HG03354 (cell line): Measurements from ENCODE around the gene KRTAP10-2.

Experiments
- ATAC-seq: cut with Tn5 transposase; IDR thresholded peaks from one replicate; pipeline ENCODE4 v1.9.1; 2021; ENCODE audit warnings: mild to moderate bottlenecking; ENCODE audit not compliant: unreplicated experiment, poor library complexity, severe bottlenecking

Gene KRTAP10-2

DNA sequence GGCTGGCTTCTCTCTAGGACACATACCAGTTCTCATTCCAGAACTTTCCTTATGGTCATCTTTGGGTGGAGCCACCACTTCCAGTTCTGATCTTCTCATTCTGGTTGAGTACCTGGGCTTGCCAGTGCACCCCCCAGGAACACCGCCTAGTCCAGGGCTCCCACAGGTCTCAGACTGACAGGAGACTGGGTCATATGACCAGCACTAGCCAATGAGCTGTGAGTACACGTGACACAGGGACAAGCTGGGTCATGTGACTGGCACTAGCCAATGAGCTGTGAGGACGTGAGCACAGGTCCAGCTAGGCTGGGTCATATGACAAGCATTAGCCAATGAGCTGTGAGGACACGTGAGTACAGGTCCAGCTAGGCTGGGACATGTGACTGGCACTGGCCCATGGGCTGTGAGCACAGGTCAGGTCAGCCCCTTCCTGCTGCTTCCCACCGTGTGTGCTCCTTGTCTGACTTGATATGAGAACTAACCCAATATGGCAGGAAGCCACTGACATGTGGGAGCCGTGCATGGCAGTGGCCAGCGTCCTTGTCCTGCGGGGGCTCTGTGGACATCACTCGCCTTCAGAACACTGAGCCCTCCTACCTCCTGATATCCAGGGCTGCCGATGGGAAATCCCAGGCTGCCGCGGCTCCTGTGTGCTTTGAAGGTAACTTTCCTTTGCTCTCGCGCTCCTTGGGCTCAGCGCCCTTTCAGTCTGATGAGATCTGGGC lies 34.0 kb downstream of the KRTAP10-2 start:
- ATAC-seq: no peak

DNA sequence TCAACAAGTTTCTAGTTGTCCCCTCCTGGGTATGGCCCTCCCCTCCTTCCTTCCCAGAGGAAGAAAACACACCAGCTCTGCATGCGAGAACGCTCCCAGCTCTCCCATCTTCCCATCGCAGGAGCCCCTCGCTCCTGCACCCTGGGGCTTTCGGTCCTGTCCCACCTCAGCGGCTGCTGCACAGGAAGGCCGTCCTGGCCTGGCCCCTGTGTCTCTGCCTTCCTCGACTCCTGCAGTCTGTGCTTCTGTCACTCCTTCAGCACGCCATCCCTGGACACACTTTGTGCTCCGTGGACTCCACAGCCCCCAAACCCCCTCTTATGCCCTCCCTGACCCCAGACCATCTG lies 34.5 kb downstream of the KRTAP10-2 start:
- no peak for ATAC-seq

DNA sequence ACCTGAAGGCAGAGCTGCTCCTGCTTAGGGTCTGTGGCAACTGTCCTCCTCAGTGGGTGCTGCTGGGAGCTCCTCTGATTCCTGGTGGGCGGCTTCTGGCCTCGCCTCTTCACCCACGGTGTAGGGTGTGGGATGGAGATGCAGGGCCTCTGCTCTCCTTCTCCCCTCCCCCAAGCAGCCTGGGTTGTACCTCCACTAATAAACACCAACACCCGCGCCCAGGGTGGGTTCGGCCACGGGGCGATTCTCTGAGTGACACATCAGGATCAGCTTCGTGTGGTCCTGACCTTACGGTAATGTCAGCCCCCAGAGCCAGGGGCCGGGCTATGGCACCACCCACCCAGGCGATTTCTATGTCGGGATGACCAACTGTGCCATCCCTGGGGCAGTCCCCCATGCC lies 35.0 kb downstream of the KRTAP10-2 start:
- no peak for ATAC-seq

DNA sequence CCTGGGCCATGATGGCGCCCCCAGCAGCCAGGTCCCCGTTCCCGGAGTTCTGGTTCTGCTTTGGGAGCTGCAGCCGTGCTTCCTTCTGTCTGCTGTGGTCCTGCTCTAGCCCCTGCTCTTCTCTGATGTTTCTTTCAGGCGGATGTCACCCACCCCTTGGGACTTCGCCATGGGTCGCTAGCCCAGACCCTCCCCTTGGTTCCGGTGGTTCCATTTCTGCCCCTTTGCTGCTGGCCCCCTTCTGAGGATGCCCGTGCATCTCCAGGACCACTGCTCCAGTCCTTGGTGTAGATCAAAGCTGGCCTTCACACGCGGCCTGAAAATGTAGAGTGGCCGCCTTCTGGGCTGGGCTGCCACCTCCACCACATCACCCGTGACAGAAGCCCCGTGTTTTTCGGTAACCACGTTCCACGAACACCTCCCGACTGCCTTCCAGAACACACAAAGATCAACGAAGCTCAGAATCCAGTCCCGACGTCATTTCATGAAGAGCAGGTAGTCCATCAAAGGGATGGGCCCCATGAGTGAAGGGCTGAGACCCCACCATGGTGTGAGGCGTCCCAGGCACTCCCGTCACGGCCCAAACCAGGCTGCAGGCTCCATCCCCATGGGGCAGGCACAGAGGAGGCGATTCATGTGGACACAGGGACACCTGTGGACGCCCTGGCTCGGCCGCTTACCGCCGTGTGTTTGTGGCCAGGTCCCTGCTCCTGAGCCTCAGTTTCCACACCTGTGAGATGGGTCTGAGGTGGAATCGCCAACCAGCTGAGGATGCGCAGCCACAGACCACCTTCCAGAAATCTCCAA lies 35.7 kb downstream of the KRTAP10-2 start:
- ATAC-seq: no peak

DNA sequence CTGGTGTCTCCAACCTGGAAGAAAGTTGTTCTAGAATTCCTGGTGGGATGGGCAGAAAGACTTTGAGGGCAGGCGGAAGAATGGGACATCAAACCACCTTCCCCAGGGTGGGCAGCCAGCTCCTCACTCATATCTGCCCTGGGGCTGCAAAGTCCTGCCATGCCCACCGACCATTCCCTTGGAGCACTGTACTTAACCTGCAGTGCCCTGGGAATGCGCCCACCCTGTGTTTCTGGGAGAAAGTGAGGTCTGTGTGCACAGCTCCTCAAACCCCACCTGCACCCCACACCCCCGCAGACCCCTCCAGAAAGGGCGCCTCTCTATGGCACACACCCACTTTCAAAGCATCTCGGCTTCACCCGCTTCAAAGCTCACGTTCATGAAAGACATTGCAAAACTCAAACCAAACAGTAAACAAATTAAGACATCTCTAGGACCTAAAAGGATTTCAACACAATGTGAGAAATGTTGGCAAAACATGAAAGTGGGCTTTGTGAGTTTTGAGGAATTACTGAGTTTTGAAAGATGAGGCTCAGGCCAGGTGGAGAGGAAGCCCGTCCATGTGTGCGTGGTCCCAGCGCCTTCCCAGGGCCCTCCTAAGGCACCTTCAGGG lies 36.5 kb downstream of the KRTAP10-2 start:
- no peak for ATAC-seq

DNA sequence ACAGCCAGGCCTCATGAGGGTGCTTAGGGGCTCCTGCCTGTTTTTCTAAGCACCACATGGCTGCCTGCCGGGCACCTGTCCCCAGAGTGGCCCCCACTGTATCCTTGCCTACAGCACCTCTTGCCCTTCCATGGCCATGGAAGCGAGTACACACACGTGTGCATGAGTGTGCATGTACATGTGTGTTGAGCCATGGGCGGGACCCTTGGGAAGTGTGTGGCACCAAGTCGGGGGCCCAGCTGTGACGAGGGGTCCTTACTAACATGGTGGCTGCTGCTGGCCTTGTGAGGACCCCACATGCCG lies 37.1 kb downstream of the KRTAP10-2 start:
- no peak for ATAC-seq

DNA sequence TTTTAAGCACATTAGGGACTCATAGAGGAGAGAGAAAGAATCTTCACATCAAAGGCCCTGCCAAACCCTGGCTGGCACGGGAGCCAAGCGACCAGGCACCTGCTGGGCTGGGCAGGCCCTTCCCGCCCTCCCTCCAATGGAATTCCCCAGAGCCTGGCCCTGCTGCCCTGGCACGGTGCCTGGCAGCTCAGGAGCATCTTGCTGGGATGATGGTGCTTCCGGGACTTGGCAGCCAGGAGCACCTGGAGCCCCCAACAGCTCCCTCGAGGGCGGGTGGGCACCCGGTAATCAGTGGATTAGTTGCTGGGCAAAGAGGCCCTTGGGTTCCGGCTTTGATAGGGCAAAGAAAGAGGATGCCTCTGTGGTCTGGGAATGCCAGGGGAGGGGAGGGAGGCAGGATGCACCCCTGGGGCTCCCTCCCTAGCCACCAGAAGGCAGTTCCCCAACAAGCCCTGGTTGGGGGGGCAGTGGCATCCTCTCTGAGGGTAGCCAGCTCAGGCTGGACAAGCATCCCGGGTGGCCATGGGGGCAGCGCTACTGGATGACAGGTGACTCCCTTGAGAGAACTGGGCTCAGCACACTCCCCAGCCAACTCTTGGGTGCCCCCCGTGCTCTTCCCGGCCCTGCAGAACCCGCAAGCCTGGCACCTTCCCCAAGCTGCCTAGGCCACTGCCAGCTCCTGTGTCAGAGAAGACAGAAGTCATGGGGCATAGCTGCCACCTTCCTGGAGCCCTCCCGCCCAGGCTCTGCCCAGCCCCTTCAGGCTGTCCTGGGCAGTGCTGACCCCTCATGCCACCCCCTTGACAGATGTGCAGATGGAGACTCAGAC lies 37.7 kb downstream of the KRTAP10-2 start:
- no peak for ATAC-seq

DNA sequence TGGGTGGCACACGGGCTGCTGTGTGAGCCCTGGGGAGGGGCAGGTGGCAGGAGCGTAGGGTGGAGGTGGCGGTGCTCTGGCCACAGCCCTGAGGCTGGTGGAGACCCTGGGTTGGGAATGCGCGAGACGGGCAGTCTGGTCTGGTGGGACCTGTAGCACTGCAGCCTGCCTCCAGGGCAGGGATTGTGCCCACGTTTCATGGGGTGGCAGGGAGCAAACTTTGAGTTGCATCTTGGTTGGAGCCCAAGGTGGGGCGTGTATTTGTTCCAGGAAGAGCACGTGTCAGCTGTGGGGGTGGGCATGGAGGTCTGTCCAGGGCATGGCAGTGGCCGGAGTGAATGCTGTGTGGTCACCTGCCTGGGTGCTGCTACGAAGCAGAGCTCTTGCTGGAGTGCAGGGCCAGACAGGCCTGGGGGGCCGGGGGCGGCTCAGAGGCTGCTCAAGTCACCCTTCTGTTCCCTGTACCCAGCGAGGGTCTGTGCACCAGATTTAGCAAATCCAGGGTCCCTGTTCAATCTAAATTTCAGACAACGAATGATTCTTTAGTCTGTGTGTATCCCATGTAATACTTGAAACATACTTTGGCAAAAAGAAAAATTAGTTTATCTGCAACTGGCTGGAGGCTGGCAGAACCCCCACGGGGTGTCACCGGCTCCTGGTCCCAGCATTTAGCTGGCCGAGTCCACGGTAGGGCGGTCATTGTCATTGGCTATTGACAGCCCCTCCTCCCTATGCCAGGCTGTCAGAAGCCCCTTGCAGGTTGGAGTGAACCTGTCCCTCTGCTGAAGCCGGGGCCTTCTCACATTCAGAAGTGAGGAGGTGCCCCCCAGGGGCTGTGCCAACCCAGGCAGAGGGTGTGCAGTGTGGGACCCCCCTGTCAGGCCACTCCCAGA lies 38.6 kb downstream of the KRTAP10-2 start:
- no peak for ATAC-seq

DNA sequence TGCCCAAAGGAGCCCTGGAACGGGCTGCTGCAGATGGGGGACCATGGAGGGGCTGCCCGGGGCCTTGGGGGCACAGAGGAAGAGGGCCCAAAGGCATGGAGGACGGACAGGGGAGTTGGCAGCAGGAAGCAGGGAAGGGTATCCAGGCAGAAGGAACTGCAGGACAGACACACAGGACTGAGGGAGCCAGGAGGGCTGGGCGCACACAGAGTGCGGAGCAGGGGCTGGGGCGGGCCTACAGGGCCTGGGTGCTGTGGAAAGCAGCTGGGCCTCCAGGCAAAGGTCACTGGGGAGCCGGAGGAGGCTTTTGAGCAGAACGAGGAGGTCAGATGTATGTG lies 39.4 kb downstream of the KRTAP10-2 start:
- no peak for ATAC-seq

DNA sequence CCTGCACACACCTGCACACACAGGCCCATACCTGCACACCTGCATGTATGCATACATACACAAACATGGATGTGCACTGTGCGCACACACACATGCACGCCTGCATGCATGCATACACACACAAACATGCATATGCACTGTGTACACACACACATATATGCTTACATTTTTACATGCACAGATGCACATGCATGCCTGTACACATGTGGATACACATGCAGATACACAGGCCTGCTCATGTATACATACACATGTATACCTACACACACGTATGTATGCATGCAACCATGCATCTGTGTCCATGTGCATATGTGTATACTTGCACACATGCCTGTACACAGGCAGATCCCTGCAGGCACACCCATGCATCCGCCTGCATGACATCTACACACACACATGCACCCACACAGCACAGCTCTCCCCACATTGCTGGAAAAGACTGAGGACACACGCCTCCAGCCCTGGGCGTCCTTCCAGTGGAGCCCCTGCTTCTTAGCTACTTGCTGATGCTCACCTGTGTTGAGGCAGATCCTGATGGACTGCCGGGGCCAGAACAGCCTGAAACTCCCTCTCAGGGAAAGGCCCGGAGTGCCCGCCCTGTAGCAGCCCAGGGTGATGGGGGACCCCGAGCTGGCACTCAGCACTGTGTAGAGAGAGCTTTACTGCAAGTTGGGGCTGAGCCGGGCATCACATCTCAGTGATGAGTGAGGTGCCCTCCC lies 39.9 kb downstream of the KRTAP10-2 start:
- no peak for ATAC-seq

DNA sequence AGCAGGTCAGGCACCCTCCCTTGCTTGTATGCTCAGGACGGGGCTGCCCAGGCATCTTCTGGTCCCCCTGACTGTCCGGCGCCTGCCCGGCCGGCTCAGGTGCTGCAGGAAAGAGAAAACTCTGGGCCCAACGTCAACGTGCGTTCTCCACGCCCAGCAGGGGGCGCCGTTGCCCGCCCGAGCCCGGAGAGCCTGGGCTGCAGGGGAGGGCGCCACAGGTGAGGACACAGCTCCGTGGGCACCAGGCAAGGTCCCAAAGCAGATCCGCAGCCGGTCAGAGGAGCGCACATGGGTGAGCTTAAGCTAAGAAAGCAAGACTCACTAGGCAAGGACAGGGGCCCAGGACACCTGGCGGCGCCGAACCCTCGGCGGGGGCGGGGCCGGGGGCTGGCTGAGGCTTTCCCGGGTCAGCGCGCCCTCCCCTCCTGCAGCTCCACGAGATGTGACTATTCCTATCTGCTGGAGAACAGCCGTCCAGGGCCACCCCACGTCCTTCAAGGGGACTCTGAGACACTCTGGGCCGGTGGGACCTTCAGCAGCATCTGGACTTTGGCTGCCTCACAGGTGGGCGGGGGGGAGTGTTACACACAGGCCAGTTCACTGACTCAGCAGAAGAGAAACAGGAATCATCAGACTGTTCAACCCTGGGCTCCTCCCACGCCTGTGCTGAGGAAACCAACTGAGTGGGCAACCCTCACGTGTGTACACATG lies 40.6 kb downstream of the KRTAP10-2 start:
- no peak for ATAC-seq

DNA sequence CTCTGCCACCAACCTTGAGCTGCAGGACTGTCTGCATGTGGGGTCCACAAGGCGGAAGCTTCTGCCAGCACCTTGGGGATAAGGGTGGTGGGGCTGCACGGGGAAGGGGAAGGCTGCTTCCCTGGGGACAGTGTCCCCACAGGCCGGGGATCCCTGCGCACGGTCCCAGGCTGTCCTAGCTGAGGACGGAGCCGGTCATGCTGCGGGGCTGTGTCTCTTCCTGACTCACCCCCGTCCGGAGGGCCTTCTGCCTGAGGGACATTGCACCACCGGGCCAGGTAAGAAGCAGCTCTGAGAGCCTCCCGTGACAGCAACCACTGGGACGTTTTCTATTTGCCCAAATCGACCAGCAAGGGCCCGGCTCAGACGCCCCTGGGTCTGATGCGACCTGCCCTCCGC lies 41.2 kb downstream of the KRTAP10-2 start:
- ATAC-seq: no peak

DNA sequence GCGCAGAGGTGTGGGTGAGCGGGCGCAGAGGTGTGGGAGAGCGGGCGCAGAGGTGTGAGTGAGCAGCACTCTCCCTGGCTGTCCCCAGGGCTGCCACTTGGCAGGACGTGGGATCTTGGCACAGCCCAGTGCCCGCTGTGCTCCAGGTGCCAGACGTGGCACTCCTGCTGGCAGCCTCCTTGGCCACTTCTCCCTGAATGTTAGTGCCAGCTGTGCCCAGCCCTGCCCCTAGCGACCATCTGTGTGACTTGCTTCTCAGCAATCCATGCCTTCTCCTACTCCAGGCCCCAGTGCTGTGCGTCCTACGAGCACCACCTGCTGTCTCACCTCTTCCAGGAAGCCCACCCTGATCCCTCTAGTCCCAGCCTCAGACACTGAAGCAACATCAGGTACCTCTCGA lies 41.8 kb downstream of the KRTAP10-2 start:
- ATAC-seq: no peak

DNA sequence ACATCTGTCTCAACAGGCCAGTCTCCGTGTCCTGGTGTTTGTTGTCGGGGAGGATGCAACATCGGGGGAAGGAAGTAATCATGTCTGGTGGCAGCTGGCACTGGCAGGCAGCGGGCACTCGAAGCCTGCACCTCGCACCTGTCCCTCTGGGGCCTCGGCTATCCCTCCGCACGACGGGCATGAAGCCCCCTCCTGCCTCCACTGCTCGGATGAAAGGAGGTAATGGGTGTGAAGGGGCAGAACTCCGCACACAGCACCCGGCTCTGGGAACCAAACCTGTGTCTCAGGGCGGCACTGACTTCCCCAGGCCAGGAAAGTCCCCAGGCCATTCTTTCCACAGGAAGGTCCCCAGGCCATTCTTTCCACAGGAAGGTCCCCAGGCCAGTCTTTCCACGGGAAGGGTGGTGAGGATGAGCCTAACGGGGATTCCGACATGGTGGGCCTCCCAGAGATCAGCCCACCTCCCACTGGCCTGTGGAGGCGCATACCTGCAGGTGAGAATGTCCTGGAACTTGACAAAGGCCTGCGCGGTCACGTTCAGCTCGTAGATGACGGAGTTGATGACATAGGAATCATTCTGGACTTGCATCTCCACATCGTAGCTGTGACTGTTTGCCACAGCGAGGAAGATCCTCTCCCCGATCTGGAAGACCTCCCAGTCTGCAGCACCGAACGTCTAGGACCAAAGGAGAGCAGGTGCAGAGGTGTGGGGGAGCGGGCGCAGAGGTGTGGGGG lies 42.4 kb downstream of the KRTAP10-2 start:
- ATAC-seq: no peak

DNA sequence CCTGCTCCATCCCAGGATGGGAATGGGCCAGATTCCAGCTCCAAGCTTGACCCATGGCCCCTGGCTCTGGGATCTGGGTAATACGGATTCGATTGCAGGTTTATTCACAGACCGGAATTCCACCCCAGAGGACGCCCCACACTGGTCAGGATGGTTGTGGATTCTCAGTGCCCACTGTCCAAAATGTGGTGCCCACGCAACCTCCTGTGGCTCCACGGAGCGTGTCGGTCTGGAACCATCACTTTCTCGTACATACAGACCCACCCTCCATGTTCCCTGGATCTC lies 42.9 kb downstream of the KRTAP10-2 start:
- ATAC-seq: no peak

DNA sequence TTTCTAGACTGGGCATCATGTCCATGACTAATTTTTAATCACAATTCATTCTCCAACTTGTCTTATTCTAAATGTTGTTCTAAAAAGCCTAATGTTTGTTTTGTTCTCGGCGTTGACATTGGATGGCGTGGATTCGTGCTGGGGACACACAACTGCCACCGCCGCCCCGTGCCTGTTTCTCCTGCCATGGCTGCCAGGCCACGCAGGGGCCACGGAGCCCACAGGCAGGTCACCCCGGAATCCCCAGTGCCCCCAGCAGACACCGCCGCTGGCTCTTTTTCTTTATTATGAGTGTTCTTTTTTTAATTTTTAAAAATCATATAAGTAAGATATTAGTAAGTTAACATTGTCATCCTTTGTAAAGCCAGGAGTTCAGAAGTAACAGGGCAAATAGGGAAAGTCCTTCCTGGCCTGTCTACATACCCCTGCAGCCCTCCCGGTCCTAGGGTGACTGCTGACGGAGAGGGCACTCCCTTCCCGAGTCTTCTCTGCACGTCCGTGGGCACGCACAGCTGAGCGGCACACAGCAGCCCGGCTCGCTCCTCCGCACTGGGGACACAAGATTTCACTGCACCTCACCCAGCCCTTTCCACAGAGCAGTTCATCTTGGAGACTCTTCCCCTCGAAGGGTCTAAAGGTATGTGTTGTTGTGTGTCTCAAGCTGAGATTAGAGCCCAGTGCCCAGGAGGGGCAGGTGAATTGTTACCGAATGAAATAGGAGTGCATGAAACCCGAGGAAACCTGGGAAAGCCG lies 43.5 kb downstream of the KRTAP10-2 start:
- no peak for ATAC-seq
